MM.1S (cell line): ENCODE measurements around the gene ADARB2.

ENCODE experiments used
- CTCF ChIP-seq: fragments of 300-600 bp; sonication (generic); IDR thresholded peaks from 2 replicates; pipeline ENCODE4 v1.5.1; 2016; ENCODE audit warnings: antibody characterized with exemption, low read length, mixed read lengths
- EZH2 ChIP-seq: fragments of 300-600 bp; sonication (generic); optimal IDR thresholded peaks from 2 replicates; pipeline ENCODE3; 2017; ENCODE audit warnings: low read depth, mild to moderate bottlenecking, antibody characterized with exemption, low read length, mixed read lengths

GRCh38 chr10:1464881-1465417 lies 272.4 kb downstream of the ADARB2 start:
- no peak for TF ChIP-seq CTCF
- TF ChIP-seq EZH2 = no peak
